ENCODE data around the gene MAD1L1. TPM values are rescaled to one million over a fixed set of nuclear protein-coding genes. Genes with fewer than 3 reads are reported as not detected.

MAD1L1 gene
- total and polyA plus RNA-seq, 2 donors (not counting 3 experiments of a cell fraction or from before 2014, with no cell fraction given), result 34.1 to 42.3 TPM

GRCh38 chr7:2158331-2159175 is 74.2 kb downstream of the MAD1L1 start:
- DNase-seq (ENCODE audit: low read depth, low spot score), result no peak
- Histone ChIP-seq H3K4me3 (replicated peaks in 1 of 3; ENCODE audit: insufficient read depth in 1 of 3, low read depth in 1 of 3, low read length in 3 of 3) (no peak overlapping the region), H3K9me3 (replicated peaks; ENCODE audit: control insufficient read depth, insufficient read depth, low read length) (no peaks in the 10 kb centered on the region), H3K36me3 (ENCODE audit: control insufficient read depth in 2 of 2, extremely low read depth in 1 of 2, insufficient read depth in 2 of 2, low read length in 2 of 2) (no peaks in the 10 kb centered on the region), H3K9ac (replicated peaks; ENCODE audit: extremely low read depth, insufficient read depth, low read length) (no peak overlapping the region), H3K9me1 (replicated peaks; ENCODE audit: control insufficient read depth, extremely low read depth, insufficient read depth, low read length) (no peaks in the 10 kb centered on the region), H3K4me1 (ENCODE audit: control insufficient read depth, extremely low read depth, insufficient read depth, low read length) (no peaks in the 10 kb centered on the region), H3K79me2 (ENCODE audit: control insufficient read depth, insufficient read depth, low read length) (no peaks in the 10 kb centered on the region), H4K20me1 (replicated peaks; ENCODE audit: control insufficient read depth, extremely low read depth, insufficient read depth, low read length) (no peaks in the 10 kb centered on the region), H3K27ac (ENCODE audit: insufficient read depth, low read depth, low read length) (no peak overlapping the region), H3K4me2 (ENCODE audit: insufficient read depth, low read length) (no peak overlapping the region), H3K27me3 (ENCODE audit: control insufficient read depth in 2 of 2, insufficient read depth in 2 of 2, low read length in 2 of 2) (no peaks in the 10 kb centered on the region), H2AFZ (ENCODE audit: low read depth, low read length) (no peak overlapping the region)
- ChIA-PET POLR2A (no interaction called here), CTCF (interaction anchor here (0.8 to 1.2 kb wide), 2 partner anchors 10 to 24 kb away, joined by 3 to 5 read pairs; no protein-coding TSS in a partner anchor)
- FAIRE-seq, result no peak
- no peak for TF ChIP-seq POLR2A (IDR thresholded peaks at IDR 0.05; ENCODE audit: low read depth, low read length)
- TF ChIP-seq MYC (IDR thresholded peaks at IDR 0.05; ENCODE audit: low read depth, low read length), result no peak
- no peak for TF ChIP-seq JUN (IDR thresholded peaks at IDR 0.05; ENCODE audit: borderline replicate concordance, insufficient read depth, insufficient read length, low read depth)
- no peak for TF ChIP-seq POLR2AphosphoS5 (IDR thresholded peaks at IDR 0.05; ENCODE audit: insufficient read depth, low read depth, low read length)
- no peak for TF ChIP-seq FOS (IDR thresholded peaks at IDR 0.05; ENCODE audit: borderline replicate concordance, insufficient read depth, low read length)
- TF ChIP-seq MAX (IDR thresholded peaks at IDR 0.05; ENCODE audit: insufficient read depth, insufficient read length), result no peak
- TF ChIP-seq EZH2 (IDR thresholded peaks at IDR 0.05; ENCODE audit: borderline replicate concordance, low read depth, low read length, severe bottlenecking), result no peak
- TF ChIP-seq GATA2 (IDR thresholded peaks at IDR 0.05; ENCODE audit: insufficient read depth, insufficient read length, low read depth, low read length), result no peak
- TF ChIP-seq CTCF (IDR thresholded peaks at IDR 0.05; ENCODE audit: extremely low read depth in 1 of 2, insufficient read depth in 1 of 2, low read depth in 1 of 2, low read length in 2 of 2), result no peak
- dilution Hi-C loops (cut with MboI; ENCODE audit: extremely low pct_ligation_motif_present, low sequenced_read_pairs) (no loop called here), intact Hi-C loops (cut with micrococcal nuclease) (loop anchor here (5.0 kb wide), 1 partner anchor 46 kb away; no protein-coding TSS in a partner anchor)
- BruUV-seq (replicated peaks), result no TSS peak
